PFSK-1 (cell line): ENCODE measurements around the gene YBEY.

ENCODE experiments used
- POLR2AphosphoS5 ChIP-seq: IDR thresholded peaks from 2 replicates; pipeline ENCODE4 v1.6.1; 2012; ENCODE audit warnings: low read depth, mild to moderate bottlenecking, control low read depth, low read length, moderate library complexity
- TAF1 ChIP-seq: IDR thresholded peaks from 2 replicates; pipeline ENCODE4 v1.6.1; 2012; ENCODE audit warnings: low read length, control low read depth, borderline replicate concordance; ENCODE audit not compliant: insufficient read depth

GRCh38 chr21:46327711-46328110, 41.6 kb downstream of the YBEY start:
- TF ChIP-seq TAF1 (no peak), POLR2AphosphoS5 (no peak)
